ENCODE results near the gene CLIC5. TPM values are rescaled to one million over a fixed set of nuclear protein-coding genes. Genes with fewer than 3 reads are reported as not detected.

Gene CLIC5
- total and polyA plus RNA-seq, 2 of the 8 experiments (the other 6 are each of a cell fraction or from before 2014, with no cell fraction given) = 0.12 to 0.15 TPM

DNA sequence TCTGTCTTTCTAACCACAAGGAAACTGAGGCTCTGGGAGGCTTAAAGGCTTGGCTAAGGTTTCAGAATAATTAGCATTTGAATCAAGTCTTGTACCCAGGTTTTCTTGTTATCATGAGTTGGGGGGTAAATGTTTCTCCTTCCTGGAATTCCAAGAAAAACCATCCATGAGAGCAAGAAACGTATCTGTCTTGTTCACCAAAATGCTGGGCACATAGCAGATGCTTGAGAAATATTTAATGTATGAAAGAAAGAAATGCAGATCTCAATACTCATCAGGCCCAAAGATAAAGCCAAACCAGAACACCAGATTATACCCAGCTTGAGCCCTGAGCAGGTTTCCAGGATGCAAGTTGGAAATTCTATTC is 164.6 kb downstream of the CLIC5 start (continued):
- TF ChIP-seq EP300 (IDR thresholded peaks at IDR 0.05; ENCODE audit: borderline replicate concordance in 1 of 2, low read depth in 2 of 2, low read length in 2 of 2) = no peak

Measured in H1 (cell line).